GM10266 (cell line): ENCODE results near the gene C2orf76.

ENCODE experiments used
- DNase-seq: peaks from one replicate; pipeline ENCODE4 v3.0.0; 2012; ENCODE audit errors: extremely low spot score
- CTCF ChIP-seq: IDR thresholded peaks from 2 replicates; pipeline ENCODE4 v1.5.1; 2012; ENCODE audit warnings: mild to moderate bottlenecking, low read depth; ENCODE audit not compliant: control insufficient read depth, insufficient read depth; ENCODE audit errors: missing control alignments

C2orf76 gene

GRCh38 chr2:119256582-119256921 is 110.1 kb downstream of the C2orf76 start:
- no peak for TF ChIP-seq CTCF

GRCh38 chr2:119255760-119256581 is 110.7 kb downstream of the C2orf76 start:
- TF ChIP-seq CTCF, result no peak
- no peak for DNase-seq

More at GRCh38 chr2:119256582-119256921, 110.1 kb downstream of the C2orf76 start:
- DNase-seq, result no peak

- TF ChIP-seq CTCF, result no peak
These were observed 112.0 kb downstream of the C2orf76 start for GRCh38 chr2:119254601-119255080.

GRCh38 chr2:119253760-119254600 is 112.7 kb downstream of the C2orf76 start:
- no peak for TF ChIP-seq CTCF
- no peak for DNase-seq

More at GRCh38 chr2:119254601-119255080, 112.0 kb downstream of the C2orf76 start:
- no peak for DNase-seq

GRCh38 chr2:119253114-119253702 is 113.4 kb downstream of the C2orf76 start:
- no peak for TF ChIP-seq CTCF
- DNase-seq, result no peak
